Measurements from ENCODE around the gene SUN3.

SUN3 gene

DNA sequence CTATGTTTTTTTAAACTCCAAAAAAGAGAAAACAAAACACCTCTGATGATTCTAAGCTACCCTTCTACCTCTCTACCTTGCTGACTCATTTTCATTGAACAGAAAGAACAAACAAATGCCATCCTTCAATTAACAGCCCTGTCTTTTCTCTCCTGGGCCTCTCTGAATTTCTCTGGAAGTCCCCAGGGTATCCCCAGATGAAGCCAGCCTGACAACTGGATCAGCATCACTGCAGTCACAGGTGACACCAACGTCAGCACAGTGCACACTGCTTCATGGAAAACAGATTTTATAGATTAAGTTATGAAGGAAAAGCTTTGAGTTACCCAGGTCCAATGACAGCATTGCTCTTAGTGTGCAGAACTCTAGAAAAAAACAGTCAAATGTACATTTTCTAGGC, 55.2 kb downstream of the SUN3 start:
- no peak for DNase-seq

DNA sequence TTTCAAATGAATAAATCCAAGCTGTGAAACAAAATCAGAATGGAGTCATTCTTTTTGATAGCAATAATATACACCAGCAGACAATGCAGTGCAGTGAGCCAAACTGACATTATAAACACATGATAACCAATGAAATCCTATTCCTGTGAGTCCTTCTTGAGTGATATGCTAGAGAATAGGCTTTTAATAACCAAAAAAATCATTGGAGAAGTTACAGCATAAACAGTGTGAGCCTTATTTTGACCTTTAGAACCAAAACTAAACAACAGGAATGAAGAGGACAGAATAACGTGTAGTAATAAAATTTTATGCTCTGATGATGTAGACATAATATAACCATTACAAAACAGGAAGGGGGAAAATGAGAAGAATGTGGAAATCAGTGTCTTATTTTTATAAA, 58.1 kb downstream of the SUN3 start:
- no peak for DNase-seq

DNA sequence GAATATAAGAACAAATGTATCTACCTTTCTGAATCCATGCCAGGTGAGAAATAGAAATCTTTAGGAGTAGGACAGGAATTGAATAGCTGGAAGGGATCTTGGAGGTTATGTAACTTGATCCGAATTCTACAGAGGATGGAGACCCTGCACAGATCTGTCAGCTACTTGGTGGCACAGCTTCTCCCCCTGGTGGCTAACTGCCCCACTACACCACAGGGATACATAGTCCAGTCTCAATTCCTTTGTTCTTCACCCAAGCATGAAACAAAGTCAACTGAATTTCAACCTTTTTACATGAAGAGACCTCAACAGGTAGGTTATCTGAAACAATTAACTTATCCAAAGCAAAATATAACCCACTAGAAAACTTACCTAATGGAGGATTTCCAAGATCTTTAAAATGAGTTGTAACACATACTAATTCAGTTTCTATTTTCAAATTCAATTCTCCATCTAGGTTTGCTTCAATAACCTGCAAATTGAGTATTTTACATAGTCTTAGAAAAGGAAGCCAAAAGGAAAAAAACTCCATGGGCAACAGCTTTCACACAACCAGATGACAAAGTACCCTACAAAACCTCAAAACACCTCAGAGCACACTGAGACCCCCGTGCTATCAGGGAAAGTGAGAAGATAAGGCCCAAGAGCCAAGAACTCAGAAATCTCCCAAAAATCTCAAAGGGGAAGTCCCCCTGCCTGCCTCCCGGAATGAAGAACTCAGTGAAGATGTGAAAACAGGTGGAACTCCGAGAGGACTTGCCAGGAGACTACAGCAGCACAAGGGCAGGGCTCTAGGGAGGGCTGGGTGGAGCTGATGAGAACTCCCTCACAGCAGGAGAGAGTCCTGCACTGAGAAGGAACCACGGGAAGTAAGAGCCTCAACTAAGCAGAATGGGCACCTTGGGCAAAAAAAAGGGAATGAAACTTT, 59.8 kb downstream of the SUN3 start:
- DNase-seq = peak; percentile 62

- no peak for DNase-seq
These were observed 61.2 kb downstream of the SUN3 start for GRCh38 chr7:47967708-47968107.

GRCh38 chr7:47967123-47967522, 61.8 kb downstream of the SUN3 start:
- DNase-seq = no peak

GRCh38 chr7:47965456-47965855, 63.5 kb downstream of the SUN3 start:
- no peak for DNase-seq

DNA sequence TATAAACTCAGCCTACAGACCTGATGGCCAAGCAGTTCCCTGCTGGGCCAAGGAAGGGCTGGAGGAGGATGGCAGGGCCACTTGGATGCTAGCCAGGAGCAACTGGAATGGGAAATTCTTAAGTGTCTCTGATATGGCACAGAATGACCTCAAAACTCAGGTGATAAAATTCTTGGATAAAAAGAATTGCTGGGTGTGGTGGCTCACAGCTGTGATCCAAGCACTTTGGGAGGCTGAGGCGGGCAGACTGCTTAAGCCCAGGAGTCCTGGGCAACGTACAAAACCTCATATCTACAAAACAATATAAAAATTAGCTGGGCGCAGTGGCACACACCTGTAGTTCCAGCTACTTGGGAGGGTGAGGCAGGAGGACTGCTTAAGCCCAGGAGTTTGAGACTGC, 66.6 kb downstream of the SUN3 start:
- no peak for DNase-seq

DNA sequence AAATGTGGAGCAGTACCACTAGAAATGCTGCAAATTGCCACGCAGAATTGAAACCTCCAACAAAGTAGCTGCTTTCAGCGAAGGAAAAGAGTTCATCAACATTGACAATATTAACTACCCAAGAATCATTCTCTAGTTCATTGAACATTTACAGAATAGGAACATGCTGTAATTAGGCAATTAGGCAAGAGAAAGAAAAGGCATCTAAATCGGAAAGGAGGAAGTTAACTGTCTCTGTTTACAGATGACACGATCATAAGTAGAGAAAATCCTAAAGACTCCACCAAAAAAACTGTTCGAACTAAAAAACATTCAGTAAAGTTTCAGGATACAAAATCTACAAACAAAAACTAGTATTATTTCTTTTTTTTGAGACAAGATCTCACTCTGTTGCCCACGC, 71.8 kb downstream of the SUN3 start:
- no peak for DNase-seq

DNA sequence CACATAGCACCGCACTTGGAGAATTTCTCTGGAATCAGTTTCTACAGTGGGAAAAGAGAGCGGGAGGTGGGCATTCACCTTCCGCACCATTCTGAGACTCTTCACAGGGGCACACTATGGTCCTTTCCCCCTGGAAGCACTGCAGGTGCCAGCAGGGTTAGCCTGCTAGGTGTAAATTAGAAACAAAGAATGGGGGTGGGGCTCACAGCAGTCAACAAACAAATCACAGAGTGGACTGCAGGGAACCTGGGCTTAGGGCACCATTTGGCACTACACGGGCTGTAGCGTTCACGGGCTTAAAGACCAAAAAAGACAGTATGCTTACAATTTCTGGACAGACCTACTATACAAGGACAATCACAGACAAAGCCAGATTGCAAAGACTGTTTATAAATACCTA, 72.7 kb downstream of the SUN3 start:
- DNase-seq = no peak

DNA sequence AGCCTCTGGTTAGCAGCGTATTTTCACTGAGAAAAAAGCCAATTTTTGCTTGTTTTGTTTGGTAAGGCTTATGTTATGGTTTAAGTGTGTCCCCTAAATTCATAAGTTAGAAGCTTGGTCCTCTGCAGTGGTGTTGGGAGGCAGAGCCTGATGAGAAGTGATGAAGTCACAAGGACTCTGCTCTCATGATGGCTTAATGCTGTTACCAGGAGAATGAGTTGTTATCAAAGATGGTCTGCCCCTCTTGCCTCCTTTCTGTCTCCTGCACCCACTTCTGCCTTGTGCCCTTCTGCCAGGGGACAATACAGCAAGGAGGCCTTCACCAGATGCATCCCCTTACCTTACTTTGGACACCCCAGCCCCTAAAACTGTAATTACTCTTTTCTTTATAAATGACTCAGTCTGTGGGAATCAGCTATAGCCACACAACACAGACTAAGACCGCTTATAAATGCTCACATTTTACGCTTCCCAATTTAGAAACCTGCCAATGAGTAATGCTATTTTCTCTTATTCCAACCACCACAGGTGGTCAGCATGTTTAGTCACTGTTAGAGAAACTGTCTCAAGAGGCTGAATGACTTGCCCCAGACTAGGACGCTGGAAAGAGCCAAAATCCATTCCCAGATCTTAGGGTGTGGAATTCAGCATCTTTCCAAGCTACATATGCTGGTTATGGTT, 74.5 kb downstream of the SUN3 start:
- DNase-seq = no peak

GRCh38 chr7:47953822-47954221, 75.1 kb downstream of the SUN3 start:
- DNase-seq = no peak

- no peak for DNase-seq
These were observed 76.7 kb downstream of the SUN3 start for GRCh38 chr7:47952224-47952623.

- no peak for DNase-seq
These were observed 77.5 kb downstream of the SUN3 start for GRCh38 chr7:47951374-47951773.

DNA sequence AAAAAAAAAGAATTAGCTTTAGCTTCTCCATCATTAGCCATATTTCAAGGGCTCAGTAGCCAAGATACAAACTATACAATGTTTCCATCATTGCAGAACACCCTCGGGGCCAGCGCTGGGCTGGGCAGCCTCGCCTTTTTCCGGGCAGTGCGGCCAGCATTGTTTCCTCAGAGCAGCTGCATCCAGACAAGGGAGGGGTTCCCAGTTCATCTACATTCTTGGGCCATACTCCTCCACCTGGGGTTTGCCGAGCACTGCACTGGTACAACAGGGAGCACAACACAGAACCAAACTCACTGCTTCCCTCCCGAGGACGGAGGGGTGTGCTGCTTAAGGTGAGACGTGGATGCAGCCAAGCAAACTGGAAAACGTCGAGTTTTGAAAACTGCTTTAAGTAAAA, 78.2 kb downstream of the SUN3 start:
- peak; percentile 11 for DNase-seq

DNA sequence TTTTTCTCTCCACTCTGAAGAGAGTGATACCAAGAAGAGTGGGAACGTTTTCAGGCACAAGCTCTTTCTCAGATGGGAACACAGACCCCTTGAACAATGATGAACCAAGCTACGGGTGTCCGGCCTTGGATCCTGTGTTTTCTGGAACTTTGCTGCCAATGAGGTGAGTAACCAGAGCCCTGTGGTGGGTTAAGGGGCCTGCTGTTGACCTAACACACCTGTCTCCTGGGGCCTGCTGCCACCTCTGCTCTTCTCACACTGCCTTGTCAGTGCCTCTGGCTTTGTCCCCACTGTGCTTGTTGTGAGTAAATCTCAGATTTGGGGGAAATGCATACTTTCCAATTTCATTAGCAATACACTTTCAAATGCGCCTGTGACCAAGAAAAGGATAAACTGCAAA, 79.2 kb downstream of the SUN3 start:
- no peak for DNase-seq

DNA sequence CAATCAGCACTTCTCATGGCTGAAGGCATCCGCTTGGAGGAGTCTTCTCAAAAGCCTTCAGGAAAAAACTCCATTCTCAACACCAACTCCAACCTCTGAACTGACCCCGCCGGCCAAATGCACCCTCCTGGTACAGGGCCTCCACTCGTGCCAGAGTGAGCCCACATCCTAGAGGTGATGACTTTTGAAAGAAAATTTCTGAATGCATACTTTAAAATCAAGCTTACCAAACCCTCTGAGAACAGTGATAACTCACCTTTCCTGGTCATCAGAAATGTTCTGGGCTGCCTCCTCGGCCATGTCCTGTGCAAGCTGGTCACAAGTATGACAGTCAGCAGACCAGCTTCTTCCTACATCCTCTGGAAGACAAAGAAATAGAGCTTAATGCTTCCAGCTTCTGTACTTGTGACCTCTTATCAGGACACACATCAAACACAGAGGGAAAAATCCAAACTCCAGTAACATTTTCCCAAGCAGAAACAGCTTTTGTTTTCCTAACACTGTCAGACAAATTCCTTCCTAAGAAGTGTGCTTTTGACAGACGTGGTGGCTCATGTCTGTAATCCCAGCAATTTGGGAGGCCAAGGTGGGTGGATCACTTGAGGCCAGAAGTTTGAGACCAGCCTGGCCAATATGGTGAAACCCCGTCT, 80.6 kb downstream of the SUN3 start, which contains the start of gene PKD1L1:
TSS of gene PKD1L1 (minus strand) at position 326 of the 650 bp plus-strand sequence. CDS start at position 300, 26 bp downstream.
- DNase-seq = no peak

GRCh38 chr7:47947355-47947749, 81.6 kb downstream of the SUN3 start:
- DNase-seq = no peak

DNA sequence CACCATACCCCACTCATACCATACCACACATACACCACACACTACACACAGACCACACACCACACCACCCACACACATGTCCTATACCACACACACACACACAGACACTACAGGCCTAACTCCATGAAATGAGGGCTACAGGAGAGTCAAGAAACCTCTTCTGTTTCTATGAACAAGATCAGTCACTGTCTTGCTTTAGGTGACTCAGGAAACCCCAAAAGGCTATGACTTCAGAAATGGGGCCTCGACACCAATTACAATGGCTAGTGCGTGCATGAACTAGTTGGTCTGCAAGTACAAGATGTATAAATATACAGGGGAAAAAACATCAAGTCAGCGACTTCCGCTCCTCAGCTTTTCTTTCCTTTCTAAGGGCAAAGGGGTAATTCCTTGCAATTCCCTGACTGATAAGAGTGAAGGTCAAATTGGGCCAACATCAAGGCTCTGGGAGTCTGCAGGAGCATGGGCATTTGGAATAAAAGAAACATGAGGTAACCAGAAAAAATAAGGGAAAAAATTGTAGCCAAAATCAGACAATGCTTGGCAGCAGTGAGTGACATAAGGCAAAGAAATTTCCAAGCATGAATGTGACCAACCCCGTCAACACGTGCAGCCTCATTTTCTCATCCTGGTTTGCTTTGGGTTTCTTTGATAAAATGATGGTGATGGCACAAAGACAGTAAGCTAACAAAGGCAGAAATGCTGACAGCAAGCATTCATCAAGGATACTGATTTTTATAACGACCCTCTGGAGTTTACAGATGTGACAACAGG, 82.1 kb downstream of the SUN3 start:
- no peak for DNase-seq

DNA sequence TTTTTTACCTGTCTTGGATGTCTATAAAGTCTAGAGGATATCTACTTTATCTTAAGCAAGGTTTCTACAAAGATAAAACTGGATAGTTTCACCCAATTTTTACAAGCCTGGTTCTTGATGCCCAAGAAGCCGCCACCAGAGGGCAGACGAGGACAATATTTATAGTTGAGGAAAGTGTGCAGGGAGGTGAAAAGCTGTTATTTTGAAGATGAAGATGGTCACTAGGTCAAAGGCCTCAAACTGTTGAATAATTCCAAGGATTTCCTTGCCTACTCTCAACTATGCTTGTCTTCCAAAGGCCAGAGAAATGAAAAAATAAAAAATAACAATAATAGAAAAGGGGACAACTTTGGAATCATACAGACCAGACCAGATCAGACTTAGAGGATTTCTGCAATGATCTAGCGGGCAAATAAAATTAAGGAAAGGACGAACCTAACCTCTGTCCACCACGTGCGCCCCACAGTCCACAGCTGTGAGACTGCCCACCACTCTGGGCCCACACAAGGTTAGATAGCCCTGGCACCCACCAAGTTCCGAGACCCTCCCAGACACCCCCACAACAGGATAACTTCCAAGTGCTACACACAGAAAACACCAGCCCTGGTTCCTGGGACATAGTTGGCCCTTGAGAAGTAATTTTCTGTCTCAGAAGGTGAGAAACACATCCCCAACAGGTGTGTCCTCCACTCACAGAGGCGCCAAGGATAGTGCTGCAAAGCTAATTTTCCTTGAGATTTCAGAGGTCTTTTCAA, 83.5 kb downstream of the SUN3 start:
- DNase-seq = peak; percentile 66

DNA sequence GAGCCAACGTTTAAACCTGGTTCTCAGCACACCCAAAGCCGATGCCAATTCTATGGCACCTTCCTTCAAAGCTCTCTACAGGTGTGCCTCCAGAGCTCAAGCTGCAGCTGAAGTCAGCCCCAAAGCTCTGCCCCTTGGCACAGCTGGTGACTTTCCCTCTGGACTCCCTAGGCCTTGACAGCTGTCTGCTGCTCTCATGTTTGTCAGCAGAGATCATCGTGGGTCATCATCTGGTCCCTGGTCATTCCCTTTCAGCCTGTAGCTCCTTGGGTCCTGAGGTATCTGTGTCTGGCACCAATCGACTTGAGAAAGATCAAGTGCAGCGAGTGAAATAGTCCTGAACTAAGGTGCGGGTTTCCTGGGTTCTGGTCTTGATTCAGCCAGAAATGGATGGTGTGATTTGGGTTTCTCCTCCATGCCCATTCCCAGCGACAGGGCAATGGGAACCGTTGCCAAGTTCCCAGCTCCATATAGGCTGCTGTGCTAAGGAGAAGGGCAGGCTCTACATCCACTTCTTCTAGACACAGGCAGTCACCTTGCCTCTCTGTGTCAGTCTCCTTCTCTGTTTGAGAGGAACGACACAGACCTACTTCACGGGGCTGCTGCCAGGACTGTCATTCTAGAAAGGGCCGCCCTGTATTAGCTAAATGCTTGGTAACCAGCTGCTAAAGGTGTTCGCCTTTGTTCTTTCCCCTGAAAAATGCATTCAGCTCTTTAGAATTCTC, 84.2 kb downstream of the SUN3 start:
- no peak for DNase-seq

Data from midbrain (tissue), 1 donor.